ENCODE measurements around the gene ZNF804B.

The ZNF804B gene

DNA sequence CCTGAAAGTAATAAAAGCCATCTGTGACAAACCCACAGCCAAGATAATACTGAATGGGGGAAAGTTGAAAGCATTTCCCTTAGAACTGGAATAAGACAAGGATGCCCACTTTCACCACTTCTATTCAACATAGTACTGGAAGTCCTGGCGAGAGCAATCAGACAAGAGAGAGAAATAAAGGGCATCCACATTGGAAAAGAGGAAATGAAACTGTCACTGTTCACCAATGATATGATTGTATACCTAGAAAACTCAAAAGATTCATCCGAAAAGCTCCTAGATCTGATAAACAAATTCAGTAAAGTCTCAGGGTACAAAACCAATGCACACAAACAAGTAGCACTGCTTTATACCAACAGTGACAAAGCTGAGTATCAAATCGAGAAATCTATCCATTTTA is 617.7 kb downstream of the ZNF804B start:
- H2AFZ ChIP-seq: no peak overlapping the region
- H3K27me3 ChIP-seq (ENCODE audit: control insufficient read depth, insufficient read depth, low read length): no peaks in the 10 kb centered on the region
- TF ChIP-seq, protein P1, sequence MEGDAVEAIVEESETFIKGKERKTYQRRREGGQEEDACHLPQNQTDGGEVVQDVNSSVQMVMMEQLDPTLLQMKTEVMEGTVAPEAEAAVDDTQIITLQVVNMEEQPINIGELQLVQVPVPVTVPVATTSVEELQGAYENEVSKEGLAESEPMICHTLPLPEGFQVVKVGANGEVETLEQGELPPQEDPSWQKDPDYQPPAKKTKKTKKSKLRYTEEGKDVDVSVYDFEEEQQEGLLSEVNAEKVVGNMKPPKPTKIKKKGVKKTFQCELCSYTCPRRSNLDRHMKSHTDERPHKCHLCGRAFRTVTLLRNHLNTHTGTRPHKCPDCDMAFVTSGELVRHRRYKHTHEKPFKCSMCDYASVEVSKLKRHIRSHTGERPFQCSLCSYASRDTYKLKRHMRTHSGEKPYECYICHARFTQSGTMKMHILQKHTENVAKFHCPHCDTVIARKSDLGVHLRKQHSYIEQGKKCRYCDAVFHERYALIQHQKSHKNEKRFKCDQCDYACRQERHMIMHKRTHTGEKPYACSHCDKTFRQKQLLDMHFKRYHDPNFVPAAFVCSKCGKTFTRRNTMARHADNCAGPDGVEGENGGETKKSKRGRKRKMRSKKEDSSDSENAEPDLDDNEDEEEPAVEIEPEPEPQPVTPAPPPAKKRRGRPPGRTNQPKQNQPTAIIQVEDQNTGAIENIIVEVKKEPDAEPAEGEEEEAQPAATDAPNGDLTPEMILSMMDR (IDR thresholded peaks at IDR 0.05): no peak
- no peaks in the 10 kb centered on the region for H3K36me3 ChIP-seq (ENCODE audit: control insufficient read depth, insufficient read depth, low read length)
- H3K4me1 ChIP-seq: no peaks in the 10 kb centered on the region
- no peaks in the 10 kb centered on the region for H3K79me2 ChIP-seq
- H3K9me3 ChIP-seq (ENCODE audit: control insufficient read depth, low read length): no peaks in the 10 kb centered on the region
- H3K9ac ChIP-seq: no peak overlapping the region
- no peak overlapping the region for H3K4me2 ChIP-seq (ENCODE audit: low read length)
- H3K4me3 ChIP-seq (ENCODE audit: low read depth, low read length): no peak overlapping the region
- H3K27ac ChIP-seq: no peak overlapping the region

DNA sequence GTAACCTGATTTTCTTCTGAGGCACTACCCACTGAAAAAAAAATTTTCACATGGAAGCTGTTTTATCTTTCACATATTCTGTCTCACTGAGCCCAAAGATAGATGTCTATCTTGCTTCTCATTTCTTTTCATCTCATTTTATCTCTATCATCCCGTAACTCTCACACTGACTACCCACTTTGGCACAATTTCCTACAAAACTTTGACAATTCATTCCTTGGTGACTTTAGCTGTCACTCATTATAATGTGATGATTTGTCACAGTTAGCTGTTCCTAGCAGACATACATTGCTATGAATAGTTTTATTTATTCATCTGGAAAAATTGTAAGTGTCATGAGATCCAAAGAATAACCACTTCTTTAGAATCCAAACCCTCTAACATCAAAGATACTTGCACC is 625.9 kb downstream of the ZNF804B start:
- Histone ChIP-seq H2AFZ (no peak overlapping the region), H3K79me2 (no peaks in the 10 kb centered on the region), H3K27me3 (ENCODE audit: control insufficient read depth, insufficient read depth, low read length) (no peaks in the 10 kb centered on the region), H3K27ac (no peak overlapping the region), H3K9ac (no peak overlapping the region), H3K36me3 (ENCODE audit: control insufficient read depth, insufficient read depth, low read length) (no peaks in the 10 kb centered on the region), H3K4me2 (ENCODE audit: low read length) (no peak overlapping the region), H3K4me3 (ENCODE audit: low read depth, low read length) (no peak overlapping the region), H3K4me1 (no peaks in the 10 kb centered on the region), H3K9me3 (ENCODE audit: control insufficient read depth, low read length) (no peaks in the 10 kb centered on the region)
- TF ChIP-seq, protein P1 (IDR thresholded peaks at IDR 0.05): no peak
